HG03342 (cell line): ENCODE data around the gene MPZL1.
A peak's percentile ranks its signal among the peaks of the same experiment; 100 is the strongest.

Experiments
- ATAC-seq: cut with Tn5 transposase; IDR thresholded peaks from one replicate; pipeline ENCODE4 v1.9.1; 2021; ENCODE audit warnings: mild to moderate bottlenecking, moderate library complexity; ENCODE audit not compliant: unreplicated experiment

Gene MPZL1

DNA sequence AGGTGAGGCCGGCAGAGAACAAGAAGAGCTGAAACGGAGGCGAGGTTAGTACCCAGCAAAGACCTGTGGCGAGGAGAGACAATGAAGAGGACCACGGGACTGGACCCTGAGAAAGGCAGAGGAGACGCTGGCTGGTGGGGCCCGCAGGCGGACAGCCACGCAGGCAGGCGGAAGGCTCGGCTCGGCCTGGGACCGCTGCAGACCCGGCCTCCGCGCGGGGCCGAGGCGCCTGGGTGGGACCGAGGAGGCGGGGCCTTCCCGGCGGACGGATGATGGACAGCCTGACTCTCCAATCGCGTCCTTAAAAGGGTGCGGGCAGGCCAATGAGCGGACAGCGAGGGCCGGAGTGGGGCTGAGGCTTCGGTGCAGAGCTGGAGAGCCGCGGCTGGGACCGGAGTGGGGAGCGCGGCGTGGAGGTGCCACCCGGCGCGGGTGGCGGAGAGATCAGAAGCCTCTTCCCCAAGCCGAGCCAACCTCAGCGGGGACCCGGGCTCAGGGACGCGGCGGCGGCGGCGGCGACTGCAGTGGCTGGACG lies at the start of gene MPZL1:
Gene MPZL1 (plus strand): TSS at position 366 of the 535 bp plus-strand sequence. CDS start 170 bp downstream, outside the sequence.
- peak; percentile 89 for ATAC-seq

DNA sequence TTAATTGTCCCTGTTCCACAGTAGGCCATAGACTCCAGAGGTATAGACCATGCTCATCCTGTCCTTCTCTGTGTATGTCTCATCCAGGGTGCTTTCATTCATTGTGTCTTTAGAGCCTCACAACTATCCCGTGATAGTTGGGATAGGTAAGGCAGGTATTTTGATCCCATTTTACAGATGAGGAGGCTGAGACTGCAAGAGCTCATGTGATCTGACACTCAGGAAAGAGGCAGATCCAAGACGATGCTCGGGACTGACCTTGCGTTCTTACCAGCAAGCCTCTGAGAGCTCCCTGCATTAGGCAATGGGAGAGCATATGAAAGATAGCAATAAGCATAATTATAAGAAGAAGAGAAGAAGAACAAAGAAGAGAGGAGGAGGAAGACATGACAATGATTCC lies 49.0 kb upstream of the MPZL1 start:
- no peak for ATAC-seq

DNA sequence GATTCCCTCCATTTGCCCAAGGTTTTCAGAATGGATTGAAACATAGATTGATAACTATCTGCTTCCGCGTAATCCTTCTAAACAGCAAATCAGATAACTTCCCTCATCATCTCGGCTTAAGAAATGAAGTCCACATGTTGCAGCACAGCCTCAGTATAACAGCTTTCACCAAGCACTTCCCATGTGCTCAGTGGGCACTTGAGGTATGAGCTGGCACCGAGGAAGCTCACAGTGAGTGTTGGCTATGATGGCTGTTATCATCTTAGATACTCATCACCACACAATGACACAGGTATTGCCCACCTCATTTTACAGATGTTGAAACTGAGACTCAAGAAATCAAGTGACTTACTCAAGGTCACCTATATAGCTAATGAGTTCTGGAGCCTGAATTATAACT lies 48.5 kb upstream of the MPZL1 start:
- ATAC-seq = no peak

DNA sequence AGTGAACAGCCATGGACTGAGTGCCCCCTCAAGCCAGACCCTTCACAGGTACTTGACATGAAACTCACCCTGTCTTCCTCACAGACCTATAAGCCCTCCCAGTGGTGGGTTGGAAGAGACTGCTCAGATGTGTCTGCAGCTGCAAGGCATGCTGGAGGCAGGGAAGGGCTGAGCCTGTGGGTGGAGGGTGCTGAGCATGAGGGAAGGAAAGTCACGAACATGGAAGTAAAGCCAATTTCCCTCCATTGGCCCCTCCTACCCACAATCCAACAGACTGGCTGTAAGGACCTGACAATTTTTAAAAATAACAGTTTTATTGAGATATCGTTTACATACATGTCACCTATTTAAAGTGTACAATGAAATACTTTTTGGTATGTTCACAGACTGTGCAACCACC lies 47.6 kb upstream of the MPZL1 start:
- no peak for ATAC-seq

DNA sequence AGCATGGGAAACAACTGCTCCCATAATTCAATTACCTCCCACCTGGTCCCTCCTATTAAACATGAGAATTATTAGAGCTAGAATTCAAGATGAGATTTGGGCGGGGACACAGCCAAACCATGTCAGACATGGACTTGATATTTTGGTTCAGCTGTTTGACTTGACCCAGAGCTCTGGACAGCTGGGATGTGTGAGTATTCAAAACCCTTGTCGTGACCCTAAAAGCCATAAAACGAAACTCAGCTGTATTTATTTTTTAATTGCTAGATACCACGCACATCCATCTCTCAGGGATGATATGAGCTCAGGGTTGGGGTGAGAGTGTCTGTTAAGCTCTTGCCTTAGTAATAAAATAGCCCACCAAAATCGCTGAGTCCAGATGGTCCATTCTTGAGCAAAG lies 46.3 kb upstream of the MPZL1 start:
- no peak for ATAC-seq

DNA sequence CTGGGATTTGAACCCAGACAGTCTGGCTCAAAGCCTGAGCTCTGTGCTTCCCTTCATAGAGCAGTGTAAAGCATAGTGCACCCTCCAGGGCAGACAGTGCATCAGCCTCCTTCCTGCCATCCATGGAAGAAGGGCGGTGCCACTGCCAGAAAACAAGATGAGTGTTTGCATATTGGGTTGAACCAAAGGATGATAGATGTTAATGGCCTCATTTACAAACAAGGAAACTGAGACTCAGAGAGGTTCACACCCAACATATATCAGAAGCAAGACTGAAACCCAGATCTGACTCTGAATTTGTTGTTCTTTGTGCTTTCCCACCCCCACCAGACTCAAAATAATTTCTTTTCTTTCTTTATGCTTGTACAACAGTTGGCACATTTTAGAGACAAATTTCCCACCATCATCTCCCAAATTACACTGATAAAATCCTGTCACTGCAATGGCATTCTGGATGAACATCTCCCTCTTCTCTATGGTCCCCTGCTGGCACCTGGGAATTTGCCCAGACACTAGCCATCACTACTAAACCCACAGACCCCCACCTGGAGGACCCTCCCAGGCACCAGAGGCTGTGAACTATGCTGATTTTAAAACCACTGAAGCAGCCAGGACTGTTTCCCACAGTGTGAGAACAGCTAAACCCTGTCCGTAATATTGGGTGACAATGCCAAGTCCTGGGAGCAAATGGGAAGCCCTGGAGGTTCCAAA lies 45.4 kb upstream of the MPZL1 start:
- peak; percentile 54 for ATAC-seq

GRCh38 chr1:167676916-167677848 lies 44.6 kb upstream of the MPZL1 start:
- peak; percentile 34 for ATAC-seq

GRCh38 chr1:167678422-167678821 lies 43.4 kb upstream of the MPZL1 start:
- no peak for ATAC-seq

- ATAC-seq = no peak
Observed at GRCh38 chr1:167678838-167679237, 42.9 kb upstream of the MPZL1 start.

DNA sequence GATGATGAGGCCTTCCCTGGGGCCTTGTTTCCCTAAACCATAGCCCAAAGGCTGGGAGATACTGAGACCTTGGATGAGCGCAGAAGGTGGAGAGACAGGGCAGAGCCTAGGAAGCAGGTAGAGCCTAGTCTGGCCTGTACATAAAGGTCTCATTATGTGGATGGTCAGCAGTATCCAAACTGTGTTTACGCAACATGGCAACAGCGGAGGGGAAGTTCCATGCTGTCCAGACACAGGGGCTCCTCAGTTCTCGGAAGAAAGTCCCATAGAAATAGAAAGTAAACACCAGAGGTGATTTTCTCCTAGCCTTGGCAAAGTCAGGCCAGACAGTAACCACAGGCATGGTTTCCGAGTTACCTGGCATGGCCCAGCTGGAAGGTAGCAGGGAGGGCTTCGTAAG lies 42.1 kb upstream of the MPZL1 start:
- ATAC-seq = no peak

- ATAC-seq = no peak
Observed at GRCh38 chr1:167681024-167681423, 40.8 kb upstream of the MPZL1 start.

- no peak for ATAC-seq
Observed at GRCh38 chr1:167681451-167682098, 40.2 kb upstream of the MPZL1 start.

DNA sequence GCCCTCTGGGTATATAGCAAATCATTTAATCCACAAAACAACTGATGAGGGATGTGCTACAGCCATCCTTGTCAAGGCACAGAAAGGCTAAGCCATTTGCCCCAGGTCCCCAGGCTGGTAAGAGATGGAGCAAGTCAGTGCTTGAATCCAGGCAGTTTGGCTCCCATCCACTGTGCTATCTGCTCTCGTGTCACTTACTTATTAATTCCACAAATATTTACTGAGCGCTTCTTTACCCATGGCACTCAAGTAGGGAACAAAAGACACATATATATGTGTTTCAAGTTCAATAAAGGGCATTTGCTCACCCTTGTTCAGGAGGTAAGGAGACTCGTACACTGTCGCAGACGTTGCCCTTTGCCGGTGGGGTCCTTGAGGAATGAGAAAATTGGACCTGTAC lies 38.6 kb upstream of the MPZL1 start:
- no peak for ATAC-seq

DNA sequence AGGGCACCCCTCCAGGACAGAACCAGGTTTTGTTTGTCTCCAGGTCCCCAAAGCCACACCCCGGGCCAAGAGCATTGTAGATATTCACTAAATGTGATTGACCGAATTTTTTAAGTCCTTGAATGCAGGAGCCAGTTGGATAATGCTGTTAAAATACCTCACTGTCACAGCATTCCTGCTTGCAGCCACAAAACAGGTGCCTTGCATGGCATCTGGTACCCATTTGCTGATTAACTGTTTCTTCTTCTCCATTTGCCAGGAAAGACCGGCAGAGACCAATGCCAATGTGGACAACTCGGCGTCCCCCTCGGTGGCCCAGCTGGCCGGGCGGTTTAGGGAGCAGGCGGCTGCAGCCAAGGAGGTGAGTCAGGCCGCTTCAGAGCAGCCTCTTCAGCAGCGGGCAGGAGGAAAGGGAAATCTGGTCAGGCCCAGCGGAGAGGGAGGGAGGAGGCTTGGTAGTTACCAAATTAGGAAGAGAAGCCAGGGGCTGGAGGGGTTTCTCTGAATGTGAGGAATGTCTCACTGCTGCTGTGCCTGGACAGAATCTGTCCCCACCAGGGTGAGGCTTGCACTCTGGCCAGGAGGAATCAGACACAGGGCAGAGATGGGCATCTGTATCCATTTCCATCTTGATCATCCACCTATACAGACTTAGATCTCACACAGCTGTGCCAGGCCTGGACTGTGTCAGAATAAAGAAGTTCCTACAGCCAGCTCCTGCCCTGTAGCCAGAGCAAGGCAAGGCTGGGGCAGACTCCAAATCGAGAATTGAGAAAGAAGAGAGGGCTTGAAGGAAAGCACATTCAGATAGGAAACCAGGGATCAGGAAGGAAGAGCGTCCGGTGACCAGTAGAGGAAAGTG lies 37.9 kb upstream of the MPZL1 start:
- ATAC-seq = no peak

DNA sequence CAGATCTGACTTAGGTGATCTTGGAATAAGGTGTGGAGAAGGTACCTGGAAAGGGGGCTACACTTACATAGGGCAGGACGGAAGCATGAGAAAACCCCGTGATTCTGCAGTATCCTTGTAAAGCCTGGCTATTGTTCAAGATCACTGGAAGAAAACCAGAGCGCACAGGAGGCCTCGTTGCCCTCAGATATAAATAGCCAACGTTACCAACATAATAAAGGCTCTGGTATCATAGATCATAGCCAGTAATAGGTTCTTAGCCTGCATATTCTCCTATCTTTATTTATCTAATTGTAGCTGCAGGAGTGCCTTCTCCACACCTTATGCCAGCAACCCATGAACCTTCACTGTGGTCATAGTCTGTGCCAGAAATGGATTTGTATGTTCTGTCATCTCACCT lies 35.9 kb upstream of the MPZL1 start:
- ATAC-seq = no peak

GRCh38 chr1:167687919-167688519 lies 33.8 kb upstream of the MPZL1 start:
- ATAC-seq = no peak

- no peak for ATAC-seq
Observed at GRCh38 chr1:167689567-167689920, 32.2 kb upstream of the MPZL1 start.

GRCh38 chr1:167690053-167690452 lies 31.7 kb upstream of the MPZL1 start:
- ATAC-seq = no peak

GRCh38 chr1:167693425-167694045 lies 28.2 kb upstream of the MPZL1 start:
- no peak for ATAC-seq

GRCh38 chr1:167694691-167695090 lies 27.1 kb upstream of the MPZL1 start:
- ATAC-seq = no peak
